T follicular helper cell (primary cell): ENCODE measurements around the gene GGCX.
"Not testable (repeated sequence)": the region's sequence is repeated elsewhere in the genome, so short reads cannot be mapped to it uniquely, and the experiment has no call there.

ENCODE experiments used
- DNase-seq: peaks from one replicate; pipeline ENCODE4 v3.0.0-alpha.2; 2020; ENCODE audit warnings: low read depth

The GGCX gene

DNA sequence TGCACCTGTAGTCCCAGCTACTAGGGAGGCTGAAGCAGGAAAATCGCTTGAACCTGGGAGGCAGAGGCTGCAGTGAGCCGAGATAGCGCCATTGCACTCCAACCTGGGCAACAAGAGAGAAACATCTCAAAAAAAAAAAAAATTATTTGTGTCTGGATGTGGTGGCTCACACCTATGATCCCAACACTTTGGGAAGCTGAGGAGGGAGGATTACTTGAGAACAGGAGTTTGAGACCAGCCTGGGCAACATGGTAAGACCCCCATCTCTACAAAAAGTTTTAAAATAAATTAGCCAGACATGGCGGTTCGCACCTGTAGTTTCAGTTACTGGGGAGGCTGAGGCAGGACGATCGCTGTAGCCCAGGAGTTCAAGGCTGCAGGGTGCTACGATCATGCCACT, 14.4 kb upstream of the GGCX start:
- no peak for DNase-seq

DNA sequence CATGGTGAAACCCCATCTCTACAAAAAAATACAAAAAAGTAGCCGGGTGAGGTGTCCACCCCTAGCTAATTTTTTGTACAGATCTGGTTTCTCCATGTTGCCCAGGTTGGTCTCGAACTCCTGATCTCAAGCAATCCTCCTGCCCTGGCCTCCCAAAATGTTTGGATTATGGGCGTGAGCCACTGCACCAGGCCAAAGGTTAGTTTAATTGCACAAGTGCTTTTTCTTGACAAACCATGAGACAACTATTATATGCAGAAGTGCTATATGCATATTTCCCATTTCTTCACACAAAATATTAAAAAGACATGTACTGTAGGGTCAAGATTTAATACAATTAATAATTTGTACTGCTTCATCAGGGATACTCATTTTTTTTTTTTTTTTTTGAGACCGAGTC, 5.0 kb upstream of the GGCX start:
- DNase-seq = no peak

DNA sequence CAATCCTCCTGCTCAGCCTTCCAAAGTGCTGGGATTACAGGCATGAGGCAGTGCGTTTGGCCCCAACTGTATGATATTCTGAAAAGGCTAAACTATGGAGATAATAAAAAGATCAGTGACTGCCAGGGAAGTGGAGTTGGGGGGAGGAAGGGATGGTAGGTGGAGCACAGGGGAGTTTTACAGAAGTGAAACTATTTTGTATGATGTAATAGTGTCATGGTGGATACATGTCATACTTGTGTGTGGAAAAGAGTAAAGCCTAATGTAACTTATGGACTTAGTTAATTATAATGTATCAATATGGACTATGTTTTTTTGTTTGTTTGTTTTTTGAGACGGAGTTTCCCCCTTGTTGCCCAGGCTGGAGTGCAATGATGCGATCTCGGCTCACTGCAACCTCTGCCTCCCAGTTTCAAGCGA, 2.9 kb upstream of the GGCX start:
- no peak for DNase-seq

DNA sequence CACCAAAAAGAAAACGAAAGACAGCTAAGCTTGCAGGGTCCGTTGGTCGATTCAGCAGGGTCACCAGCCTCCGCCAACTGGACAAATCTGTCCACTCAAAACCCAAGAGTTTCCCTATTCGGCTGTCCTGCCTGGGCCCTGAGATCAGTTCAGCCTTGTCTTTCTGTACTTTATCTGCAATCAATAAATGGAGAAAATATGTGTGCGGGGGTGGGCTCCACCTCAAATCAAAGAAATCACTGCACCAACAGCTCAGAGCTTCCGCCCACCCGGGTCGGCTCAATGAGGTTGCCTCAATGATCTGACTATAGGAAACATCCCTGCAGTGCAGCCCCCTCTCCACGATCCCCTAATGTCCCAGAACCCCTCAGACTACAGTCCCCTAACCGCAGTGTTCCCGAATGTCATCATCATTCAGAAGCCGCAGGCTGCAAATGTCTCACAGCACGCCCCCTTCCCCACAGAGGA, 447 bp downstream of the GGCX start:
- DNase-seq = no peak

- DNase-seq = not testable (repeated sequence)
Measured at GRCh38 chr2:85560403-85560726, 928 bp downstream of the GGCX start.

DNA sequence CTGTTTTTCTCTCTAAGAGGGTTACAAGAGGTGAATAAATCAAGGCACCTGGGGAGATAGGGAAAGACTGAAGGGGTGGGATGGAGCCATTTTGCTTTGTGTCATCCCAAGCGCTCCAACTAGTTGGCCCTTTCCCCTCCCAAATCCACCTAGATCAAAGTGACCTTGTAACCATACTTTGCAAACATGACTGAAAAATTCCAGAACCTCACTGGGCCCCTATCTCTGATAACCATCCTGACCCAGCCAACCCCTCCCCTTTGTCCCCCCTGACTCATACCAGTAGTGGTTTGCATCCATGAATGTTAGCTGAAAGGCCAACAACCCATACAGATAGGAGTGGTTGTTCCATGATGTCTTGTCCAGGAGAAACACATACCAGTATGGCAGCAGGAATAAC, 3.1 kb downstream of the GGCX start:
- DNase-seq = no peak

DNA sequence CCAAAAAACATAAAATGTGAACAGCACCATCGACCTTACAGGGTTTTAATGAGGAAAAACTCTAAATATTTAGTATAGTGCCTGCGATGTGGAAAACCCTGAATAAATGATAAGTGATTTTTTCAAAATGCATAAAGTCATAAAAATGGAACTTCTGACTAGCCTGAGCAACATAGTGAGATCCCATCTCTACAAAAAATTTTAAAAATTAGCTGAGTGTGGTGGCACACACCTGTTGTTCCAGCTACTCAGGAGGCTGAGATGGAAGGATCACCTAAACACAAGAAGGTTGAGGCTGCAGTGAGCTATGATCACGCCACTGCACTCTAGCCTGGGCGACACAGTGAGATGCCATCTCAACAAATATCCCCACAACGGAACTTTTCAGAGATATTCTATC, 4.2 kb downstream of the GGCX start:
- no peak for DNase-seq

- DNase-seq = no peak
Measured at GRCh38 chr2:85554980-85555612, 6.2 kb downstream of the GGCX start.

GRCh38 chr2:85553184-85553583, 8.1 kb downstream of the GGCX start:
- DNase-seq = no peak

GRCh38 chr2:85551698-85552678, 9.3 kb downstream of the GGCX start:
- peak; percentile 85 for DNase-seq

- no peak for DNase-seq
Measured at GRCh38 chr2:85550486-85550885, 10.8 kb downstream of the GGCX start.

- no peak for DNase-seq
Measured at GRCh38 chr2:85549826-85550225, 11.5 kb downstream of the GGCX start.

DNA sequence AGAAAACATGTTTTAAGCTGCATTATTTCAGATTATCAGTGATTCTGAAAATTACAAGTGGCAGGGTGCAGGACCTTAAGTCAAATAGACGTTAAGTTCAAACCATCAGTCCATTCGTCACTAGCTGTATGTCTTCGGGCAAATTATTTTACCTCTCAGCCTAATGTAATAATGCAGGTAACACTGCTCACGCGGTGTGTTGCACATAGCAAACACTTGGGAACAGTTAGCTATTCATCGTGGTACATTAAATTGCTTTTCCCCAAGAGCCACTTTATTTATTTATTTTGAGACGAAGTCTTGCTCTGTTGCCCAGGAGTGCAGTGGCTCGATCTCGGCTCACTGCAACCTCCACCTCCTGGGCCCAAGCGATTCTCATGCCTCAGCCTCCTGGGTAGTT, 12.2 kb downstream of the GGCX start:
- no peak for DNase-seq

GRCh38 chr2:85548608-85548900, 12.7 kb downstream of the GGCX start:
- no peak for DNase-seq

GRCh38 chr2:85547859-85548607, 13.3 kb downstream of the GGCX start:
- DNase-seq = no peak

DNA sequence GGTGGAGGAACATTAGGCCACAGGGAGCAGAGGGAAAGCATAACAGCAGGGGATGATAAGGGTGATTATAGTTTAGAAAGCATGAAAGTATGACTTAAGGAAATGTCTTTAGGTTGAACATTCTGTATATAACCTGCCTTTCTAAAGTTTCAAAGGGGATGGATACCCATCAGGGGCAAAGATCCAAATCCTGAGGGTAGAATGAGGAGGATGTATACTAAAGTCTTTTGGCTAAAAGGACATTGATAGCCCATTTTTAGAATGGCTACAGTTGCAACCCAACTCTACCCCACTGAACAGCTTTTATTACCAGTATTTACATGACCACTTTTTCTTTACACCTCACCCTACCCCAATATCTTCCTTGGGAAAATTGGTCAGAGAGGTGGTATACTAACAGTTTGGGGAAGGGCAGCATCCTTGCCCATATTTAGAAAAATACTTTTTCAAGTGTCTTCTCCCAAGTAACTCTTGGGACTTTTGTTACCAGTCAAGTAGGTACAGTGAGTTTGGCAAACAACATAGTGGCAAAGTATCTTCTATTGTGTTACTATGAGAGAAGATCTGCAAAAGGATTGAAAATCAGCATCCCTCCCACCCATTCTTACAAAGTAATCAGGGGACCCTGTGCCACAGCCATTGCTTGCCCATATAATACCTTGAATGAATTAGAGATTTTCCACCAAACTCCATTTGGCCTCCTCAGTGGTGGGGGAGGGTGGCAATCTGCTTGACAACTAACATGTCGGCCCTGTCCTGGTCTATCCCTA, 14.0 kb downstream of the GGCX start:
- no peak for DNase-seq

DNA sequence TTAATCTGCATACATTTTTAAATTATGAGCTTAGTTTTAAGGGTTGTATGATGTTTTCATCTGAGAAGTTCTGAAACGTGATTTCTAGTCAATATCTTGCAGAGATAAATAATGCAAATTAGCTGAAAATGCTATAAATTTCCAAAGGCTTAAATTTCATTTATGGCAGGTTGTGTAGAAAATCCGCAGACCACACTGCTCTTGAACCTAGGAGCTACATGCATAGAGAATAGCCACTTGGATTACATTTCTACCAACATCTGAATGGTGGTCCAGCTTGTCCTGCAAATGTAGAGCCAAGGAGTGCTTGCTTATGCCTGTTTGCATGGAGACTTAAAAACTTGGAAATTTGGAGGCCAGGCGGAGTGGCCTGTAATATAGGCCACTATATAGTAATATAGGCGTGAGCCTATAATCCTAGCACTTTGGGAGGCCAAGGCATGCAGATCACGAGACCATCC, 15.5 kb downstream of the GGCX start:
- no peak for DNase-seq

GRCh38 chr2:85544915-85545779, 16.1 kb downstream of the GGCX start:
- DNase-seq = not testable (repeated sequence)

- not testable (repeated sequence) for DNase-seq
Measured at GRCh38 chr2:85544254-85544691, 17.0 kb downstream of the GGCX start.

- DNase-seq = no peak
Measured at GRCh38 chr2:85542777-85543176, 18.5 kb downstream of the GGCX start.
